Measurements from ENCODE around the gene CFAP251.

CFAP251 gene

GRCh38 chr12:122001466-122002209 is 83.2 kb downstream of the CFAP251 start:
- DNase-seq (ENCODE audit: low spot score) = no peak

GRCh38 chr12:122003651-122004611 is 85.5 kb downstream of the CFAP251 start:
- DNase-seq (ENCODE audit: low spot score) = no peak

GRCh38 chr12:122004633-122005071 is 86.3 kb downstream of the CFAP251 start:
- DNase-seq (ENCODE audit: low spot score) = no peak

GRCh38 chr12:122005252-122005776 is 86.9 kb downstream of the CFAP251 start:
- DNase-seq (ENCODE audit: low spot score) = no peak

- no peak for DNase-seq (ENCODE audit: low spot score)
These were observed 88.0 kb downstream of the CFAP251 start for GRCh38 chr12:122006186-122006926.

- DNase-seq (ENCODE audit: low spot score) = no peak
These were observed 91.3 kb downstream of the CFAP251 start for GRCh38 chr12:122009741-122010140.

- no peak for DNase-seq (ENCODE audit: low spot score)
These were observed 93.8 kb downstream of the CFAP251 start for GRCh38 chr12:122012184-122012583.

- no peak for DNase-seq (ENCODE audit: low spot score)
These were observed 94.7 kb downstream of the CFAP251 start for GRCh38 chr12:122013136-122013535.

GRCh38 chr12:122013791-122014590 is 95.6 kb downstream of the CFAP251 start:
- no peak for DNase-seq (ENCODE audit: low spot score)

GRCh38 chr12:122014781-122015180 is 96.4 kb downstream of the CFAP251 start:
- no peak for DNase-seq (ENCODE audit: low spot score)

GRCh38 chr12:122018457-122018856 is 100.1 kb downstream of the CFAP251 start:
- no peak for DNase-seq (ENCODE audit: low spot score)

- DNase-seq (ENCODE audit: low spot score) = no peak
These were observed 100.5 kb downstream of the CFAP251 start for GRCh38 chr12:122018937-122019336.

GRCh38 chr12:122020795-122021192 is 102.4 kb downstream of the CFAP251 start:
- DNase-seq (ENCODE audit: low spot score) = no peak

- peak; percentile 77 for DNase-seq (ENCODE audit: low spot score)
These were observed 102.9 kb downstream of the CFAP251 start for GRCh38 chr12:122021193-122021821.

- peak; percentile 92 for DNase-seq (ENCODE audit: low spot score)
These were observed 103.5 kb downstream of the CFAP251 start, which contains the start of gene BCL7A for GRCh38 chr12:122021822-122022392. TSS of gene BCL7A (plus strand) at chr12:122021884. CDS start at chr12:122022092, 208 bp downstream.

GRCh38 chr12:122022393-122023338 is 104.3 kb downstream of the CFAP251 start:
- DNase-seq (ENCODE audit: low spot score) = no peak

- DNase-seq (ENCODE audit: low spot score) = peak; percentile 88
These were observed 105.1 kb downstream of the CFAP251 start for GRCh38 chr12:122023339-122024131.
